Measurements from ENCODE around the gene TSPAN7. TPM values are rescaled to one million over a fixed set of nuclear protein-coding genes. Genes with fewer than 3 reads are reported as not detected.

The TSPAN7 gene
- total and polyA plus RNA-seq, 2 of the 4 experiments (the other 2 are of a cell fraction) = not detected

DNA sequence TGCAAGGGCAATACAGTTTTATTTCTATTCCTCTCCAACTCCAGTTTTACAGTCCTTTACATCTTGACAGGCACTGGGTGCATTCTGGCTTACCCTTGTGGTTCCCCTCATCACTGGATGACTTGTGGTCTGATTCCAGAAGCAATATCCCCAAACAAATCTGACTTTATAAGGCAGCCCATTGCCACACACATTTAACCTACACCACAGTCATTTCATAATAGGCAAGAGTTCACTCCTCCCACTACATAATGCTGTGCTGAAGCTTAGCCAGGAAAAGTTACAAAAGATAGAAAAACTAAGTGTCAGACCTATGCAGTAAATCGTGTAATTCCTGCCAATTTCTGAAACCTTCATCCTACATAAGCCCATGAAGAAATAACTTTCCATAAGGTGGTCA is 157.0 kb downstream of the TSPAN7 start:
- Histone ChIP-seq H2AFZ (replicated peaks; ENCODE audit: low read length, poor library complexity) (no peak overlapping the region), H2BK120ac (ENCODE audit: low read depth, low read length) (no peak overlapping the region), H3K56ac (ENCODE audit: extremely low read depth, insufficient read depth, low read length) (no peak overlapping the region), H3K9me1 (ENCODE audit: insufficient read depth, low read length) (no peaks in the 10 kb centered on the region), H3K79me1 (ENCODE audit: low read depth in 1 of 2, low read length in 2 of 2) (no peaks in the 10 kb centered on the region), H3K4me1 (ENCODE audit: control insufficient read depth, insufficient read depth, low read length) (no peaks in the 10 kb centered on the region), H2BK20ac (ENCODE audit: low read depth, low read length) (no peak overlapping the region), H3K27ac (ENCODE audit: insufficient read depth, low read length) (no peak overlapping the region), H3K9ac (ENCODE audit: low read depth, low read length) (no peak overlapping the region), H2BK5ac (ENCODE audit: low read depth, low read length, poor library complexity, severe bottlenecking) (no peak overlapping the region), H3K4me2 (ENCODE audit: low read depth, low read length) (no peak overlapping the region), H3K18ac (ENCODE audit: low read depth, low read length) (no peak overlapping the region), H2AK5ac (ENCODE audit: low read depth, low read length) (no peak overlapping the region), H4K20me1 (ENCODE audit: insufficient read depth, low read length) (no peaks in the 10 kb centered on the region), H3K23ac (ENCODE audit: low read depth, low read length) (no peak overlapping the region), H4K91ac (ENCODE audit: insufficient read depth, low read depth, low read length) (no peak overlapping the region), H4K5ac (ENCODE audit: low read depth, low read length) (no peak overlapping the region), H3K4ac (ENCODE audit: low read depth, low read length) (no peak overlapping the region), H4K8ac (ENCODE audit: low read depth in 2 of 2, low read length in 2 of 2) (no peak overlapping the region), H3K27me3 (ENCODE audit: control insufficient read depth, insufficient read depth, low read length) (no peaks in the 10 kb centered on the region), H3K9me3 (ENCODE audit: control insufficient read depth, insufficient read depth, low read length) (no peaks in the 10 kb centered on the region), H3K4me3 (ENCODE audit: insufficient read depth, low read depth, low read length) (no peak overlapping the region), H3K36me3 (ENCODE audit: control insufficient read depth, insufficient read depth, low read length) (no peaks in the 10 kb centered on the region), H2BK15ac (ENCODE audit: low read depth, low read length) (no peak overlapping the region), H3K14ac (replicated peaks; ENCODE audit: low read depth, low read length) (no peak overlapping the region), H2AK9ac (replicated peaks; ENCODE audit: low read depth, low read length, poor library complexity) (no peak overlapping the region)
- dilution Hi-C loops (cut with HindIII; ENCODE audit: low sequenced_read_pairs, unreplicated experiment) = no loop called here
- WGBS, 2 experiments (ENCODE audit: extremely low coverage in 2 of 2, insufficient read length in 1 of 2) = no CpG with 5 or more reads among the region's 1 CpG
- TF ChIP-seq RFX5 (IDR thresholded peaks at IDR 0.05; ENCODE audit: low read depth, low read length) = no peak
- no peak for TF ChIP-seq RCOR1 (IDR thresholded peaks at IDR 0.05; ENCODE audit: insufficient replicate concordance, low read length)
- no peak for TF ChIP-seq CEBPB (IDR thresholded peaks at IDR 0.05; ENCODE audit: low read depth, low read length)
- TF ChIP-seq, protein P1, sequence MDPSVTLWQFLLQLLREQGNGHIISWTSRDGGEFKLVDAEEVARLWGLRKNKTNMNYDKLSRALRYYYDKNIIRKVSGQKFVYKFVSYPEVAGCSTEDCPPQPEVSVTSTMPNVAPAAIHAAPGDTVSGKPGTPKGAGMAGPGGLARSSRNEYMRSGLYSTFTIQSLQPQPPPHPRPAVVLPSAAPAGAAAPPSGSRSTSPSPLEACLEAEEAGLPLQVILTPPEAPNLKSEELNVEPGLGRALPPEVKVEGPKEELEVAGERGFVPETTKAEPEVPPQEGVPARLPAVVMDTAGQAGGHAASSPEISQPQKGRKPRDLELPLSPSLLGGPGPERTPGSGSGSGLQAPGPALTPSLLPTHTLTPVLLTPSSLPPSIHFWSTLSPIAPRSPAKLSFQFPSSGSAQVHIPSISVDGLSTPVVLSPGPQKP (IDR thresholded peaks at IDR 0.05; ENCODE audit: borderline replicate concordance, low read depth, low read length) = no peak
- no peak for TF ChIP-seq FOS (IDR thresholded peaks at IDR 0.05; ENCODE audit: low read depth, low read length)
- no peak for TF ChIP-seq MXI1 (IDR thresholded peaks at IDR 0.05; ENCODE audit: borderline replicate concordance, low read depth, low read length)
- no peak for TF ChIP-seq NFE2L2 (IDR thresholded peaks at IDR 0.05; ENCODE audit: low read depth, low read length)
- TF ChIP-seq, protein P2, sequence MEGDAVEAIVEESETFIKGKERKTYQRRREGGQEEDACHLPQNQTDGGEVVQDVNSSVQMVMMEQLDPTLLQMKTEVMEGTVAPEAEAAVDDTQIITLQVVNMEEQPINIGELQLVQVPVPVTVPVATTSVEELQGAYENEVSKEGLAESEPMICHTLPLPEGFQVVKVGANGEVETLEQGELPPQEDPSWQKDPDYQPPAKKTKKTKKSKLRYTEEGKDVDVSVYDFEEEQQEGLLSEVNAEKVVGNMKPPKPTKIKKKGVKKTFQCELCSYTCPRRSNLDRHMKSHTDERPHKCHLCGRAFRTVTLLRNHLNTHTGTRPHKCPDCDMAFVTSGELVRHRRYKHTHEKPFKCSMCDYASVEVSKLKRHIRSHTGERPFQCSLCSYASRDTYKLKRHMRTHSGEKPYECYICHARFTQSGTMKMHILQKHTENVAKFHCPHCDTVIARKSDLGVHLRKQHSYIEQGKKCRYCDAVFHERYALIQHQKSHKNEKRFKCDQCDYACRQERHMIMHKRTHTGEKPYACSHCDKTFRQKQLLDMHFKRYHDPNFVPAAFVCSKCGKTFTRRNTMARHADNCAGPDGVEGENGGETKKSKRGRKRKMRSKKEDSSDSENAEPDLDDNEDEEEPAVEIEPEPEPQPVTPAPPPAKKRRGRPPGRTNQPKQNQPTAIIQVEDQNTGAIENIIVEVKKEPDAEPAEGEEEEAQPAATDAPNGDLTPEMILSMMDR (conservative IDR thresholded peaks at IDR 0.05; ENCODE audit: low read depth, low read length) = no peak
- TF ChIP-seq, protein P3, sequence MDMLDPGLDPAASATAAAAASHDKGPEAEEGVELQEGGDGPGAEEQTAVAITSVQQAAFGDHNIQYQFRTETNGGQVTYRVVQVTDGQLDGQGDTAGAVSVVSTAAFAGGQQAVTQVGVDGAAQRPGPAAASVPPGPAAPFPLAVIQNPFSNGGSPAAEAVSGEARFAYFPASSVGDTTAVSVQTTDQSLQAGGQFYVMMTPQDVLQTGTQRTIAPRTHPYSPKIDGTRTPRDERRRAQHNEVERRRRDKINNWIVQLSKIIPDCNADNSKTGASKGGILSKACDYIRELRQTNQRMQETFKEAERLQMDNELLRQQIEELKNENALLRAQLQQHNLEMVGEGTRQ (IDR thresholded peaks at IDR 0.05; ENCODE audit: low read depth, low read length) = no peak
- TF ChIP-seq RAD21 (IDR thresholded peaks at IDR 0.05; ENCODE audit: low read length) = no peak
- TF ChIP-seq BHLHE40 (IDR thresholded peaks at IDR 0.05; ENCODE audit: low read depth, low read length) = no peak
- DNase-seq (no peak), ATAC-seq (ENCODE audit: low read depth) (no peak)
- no TSS peak for BruUV-seq (replicated peaks)
- intact Hi-C loops (cut with micrococcal nuclease) = no loop called here
- ChIA-PET CTCF (no interaction called here), POLR2A (ENCODE audit: unreplicated experiment) (no interaction called here)
- in situ Hi-C loops (cut with MboI; ENCODE audit: low sequenced_read_pairs) = no loop called here

Measured in IMR-90 (cell line).